HG03520 (cell line): Measurements from ENCODE around the gene RMND5B.

Experiments used
- ATAC-seq: cut with Tn5 transposase; IDR thresholded peaks from one replicate; pipeline ENCODE4 v1.9.1; 2021; ENCODE audit warnings: mild to moderate bottlenecking, moderate library complexity; ENCODE audit not compliant: unreplicated experiment

RMND5B gene

DNA sequence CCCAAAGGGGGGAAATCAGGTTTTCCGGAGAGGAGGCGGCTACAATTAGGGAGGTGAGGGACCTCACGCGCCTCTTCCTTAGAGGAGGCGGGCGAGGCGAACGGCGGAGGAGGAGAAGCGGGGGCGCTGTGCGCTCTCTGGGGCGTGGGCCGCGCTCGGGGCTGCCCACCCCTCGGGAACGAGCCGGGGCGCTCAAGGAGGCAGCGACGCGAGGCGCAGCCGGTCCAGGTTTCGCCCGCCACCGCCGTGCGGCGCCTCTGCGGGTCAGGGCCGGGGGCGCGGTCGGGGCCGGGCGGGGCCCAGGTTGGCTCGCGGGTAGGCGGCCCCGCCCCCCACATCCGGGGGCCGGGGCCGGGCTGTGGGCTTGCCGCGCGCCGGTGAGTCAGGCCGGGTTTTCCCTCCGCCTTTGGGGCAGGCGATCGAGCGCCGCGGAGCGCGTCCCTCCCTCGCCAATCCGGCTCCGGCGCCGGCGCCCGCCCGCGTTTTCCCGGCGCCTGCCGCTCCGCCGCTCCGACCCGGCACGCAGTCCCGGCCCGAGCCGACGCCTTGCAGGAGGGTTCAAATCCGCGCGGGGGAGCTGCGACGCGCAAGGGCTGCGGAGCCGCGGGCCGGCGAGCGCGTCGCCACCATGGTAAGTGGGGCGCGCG, 17.6 kb upstream of the RMND5B start, which contains the start of gene N4BP3:
Gene N4BP3, plus strand, starts transcription at position 392 of the 647 bp plus-strand sequence. CDS start 6,052 bp downstream, outside the sequence.
- ATAC-seq = peak; percentile 57

DNA sequence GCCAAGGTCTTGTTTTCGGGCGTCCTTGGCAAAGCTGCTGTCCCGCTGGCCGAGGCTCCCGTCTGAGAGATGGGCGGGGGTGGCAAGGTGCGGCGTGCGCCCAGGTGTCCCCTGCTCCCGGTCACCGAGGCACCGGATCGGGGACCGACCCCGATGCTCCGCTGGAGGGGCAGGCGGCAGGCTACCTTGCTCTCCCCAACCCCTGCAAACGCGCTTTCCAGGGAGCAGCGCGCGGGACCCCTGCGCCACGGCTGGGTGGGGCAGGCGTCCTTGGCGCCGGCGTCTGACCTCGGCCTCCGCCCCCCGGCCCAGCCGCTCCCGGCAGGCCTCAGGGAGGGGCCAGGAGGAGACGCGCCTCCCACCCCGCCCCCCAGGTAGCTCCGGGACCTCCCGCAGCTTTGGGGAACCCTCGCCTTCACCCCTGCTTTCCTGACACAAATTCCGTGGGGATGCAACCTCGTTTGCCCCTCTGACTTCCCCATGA, 16.9 kb upstream of the RMND5B start:
- no peak for ATAC-seq

DNA sequence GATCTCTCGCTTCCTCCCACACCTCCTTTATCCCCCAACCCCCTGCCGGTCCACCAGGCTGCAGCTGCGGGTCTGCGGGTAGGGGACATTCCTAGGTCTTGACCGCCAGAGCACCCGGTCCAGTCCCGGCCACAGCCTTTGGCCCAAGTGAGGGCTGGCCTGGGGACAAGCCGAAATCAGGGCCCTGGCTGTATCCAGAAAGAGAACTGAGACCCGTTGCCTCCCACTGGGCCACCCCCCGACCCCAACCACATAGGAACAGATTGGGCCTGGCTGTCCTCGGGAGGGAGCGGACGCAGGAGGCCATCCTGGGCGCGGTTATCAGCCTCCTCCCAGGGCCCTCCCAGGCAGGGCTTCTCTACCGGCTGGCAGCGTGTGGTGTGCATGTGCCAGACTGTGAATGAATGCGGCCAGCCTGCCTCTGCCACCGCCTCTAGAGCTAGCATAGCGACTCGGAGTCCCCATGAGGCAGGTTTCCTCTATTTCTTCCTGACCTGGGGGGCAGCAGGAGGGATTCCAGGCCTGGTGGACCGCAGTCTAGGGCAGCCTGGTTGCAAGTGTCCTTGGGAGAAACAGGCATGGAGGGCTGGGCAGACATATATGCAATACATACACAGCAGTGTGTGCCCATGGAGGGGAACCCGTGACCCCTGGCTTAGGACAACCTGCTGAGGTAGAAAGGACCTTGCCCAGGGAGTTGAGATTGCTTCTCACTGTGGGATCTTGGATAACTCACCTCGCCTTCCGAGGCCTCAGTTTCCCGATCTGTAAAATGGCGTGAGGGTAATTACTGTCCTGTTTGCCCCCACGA, 16.3 kb upstream of the RMND5B start:
- ATAC-seq = no peak

DNA sequence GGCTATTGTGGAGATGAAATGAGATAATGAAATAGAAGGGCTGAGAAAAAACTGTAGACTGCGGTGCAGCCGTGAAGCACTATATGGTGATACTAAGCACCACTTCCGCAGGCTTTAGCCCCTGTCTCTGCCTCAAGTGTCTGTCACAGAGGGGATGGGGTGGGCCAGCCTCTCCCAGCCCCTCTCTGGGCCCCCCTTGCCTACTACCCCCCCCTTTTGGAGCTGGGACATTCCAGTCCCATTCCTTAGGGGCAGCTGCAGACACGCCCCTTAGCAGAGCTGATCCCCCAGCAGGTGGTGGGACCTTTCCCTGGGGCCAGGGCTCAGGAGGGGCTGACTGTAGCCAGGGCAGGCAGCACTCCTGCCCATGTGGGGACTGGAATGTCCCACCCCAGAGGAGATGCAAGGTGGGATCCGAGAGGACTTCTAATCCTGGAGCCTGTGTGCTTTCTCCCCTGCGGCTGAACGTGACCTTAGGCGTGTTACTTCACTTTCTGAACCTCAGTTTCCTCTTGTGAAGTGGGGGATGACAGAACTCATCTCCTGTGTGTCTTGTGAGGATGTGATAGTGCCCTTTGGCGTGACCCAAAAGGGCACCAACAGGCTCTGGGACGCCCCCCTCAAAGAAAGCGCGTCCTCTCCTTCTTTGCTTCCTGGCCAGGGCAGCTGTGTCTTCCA, 15.5 kb upstream of the RMND5B start:
- ATAC-seq = no peak

- ATAC-seq = no peak
These were observed 15.0 kb upstream of the RMND5B start for GRCh38 chr5:178115814-178116142.

DNA sequence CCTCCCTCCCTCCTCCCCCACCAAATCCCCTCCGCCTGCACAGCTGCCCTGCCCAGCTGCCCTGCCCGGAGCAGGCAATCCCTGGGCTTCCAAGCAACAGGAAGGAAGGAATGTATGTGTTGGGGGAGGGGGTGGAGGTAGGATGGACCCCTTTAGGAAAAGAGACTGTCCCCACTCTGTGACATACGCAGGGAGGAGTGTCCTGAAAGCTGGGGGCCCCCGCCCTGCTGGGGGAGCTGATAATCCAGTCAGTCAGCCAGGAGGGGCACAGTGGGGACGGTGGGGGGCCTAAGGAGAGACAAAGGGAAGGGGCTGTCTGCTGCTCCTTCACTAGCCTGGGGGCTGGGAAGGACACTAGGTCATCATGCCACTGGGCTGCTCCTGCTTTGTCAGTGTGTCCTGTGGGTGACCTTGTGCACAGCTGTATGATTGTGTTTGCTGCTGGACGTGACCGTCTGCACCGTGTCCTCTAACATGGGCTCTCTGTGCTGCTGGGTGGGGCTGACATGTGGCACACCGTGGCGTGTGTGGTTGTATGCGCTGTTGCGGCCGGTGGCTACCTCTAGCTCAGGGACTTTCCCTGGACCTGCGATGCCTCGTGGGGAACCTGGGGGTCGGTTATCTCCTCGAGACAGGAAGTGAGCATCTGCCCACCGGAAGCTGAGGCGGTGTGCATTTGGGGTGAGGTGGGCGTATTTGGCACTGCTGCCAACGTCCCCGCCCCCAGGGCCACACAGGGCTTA, 14.5 kb upstream of the RMND5B start:
- no peak for ATAC-seq

DNA sequence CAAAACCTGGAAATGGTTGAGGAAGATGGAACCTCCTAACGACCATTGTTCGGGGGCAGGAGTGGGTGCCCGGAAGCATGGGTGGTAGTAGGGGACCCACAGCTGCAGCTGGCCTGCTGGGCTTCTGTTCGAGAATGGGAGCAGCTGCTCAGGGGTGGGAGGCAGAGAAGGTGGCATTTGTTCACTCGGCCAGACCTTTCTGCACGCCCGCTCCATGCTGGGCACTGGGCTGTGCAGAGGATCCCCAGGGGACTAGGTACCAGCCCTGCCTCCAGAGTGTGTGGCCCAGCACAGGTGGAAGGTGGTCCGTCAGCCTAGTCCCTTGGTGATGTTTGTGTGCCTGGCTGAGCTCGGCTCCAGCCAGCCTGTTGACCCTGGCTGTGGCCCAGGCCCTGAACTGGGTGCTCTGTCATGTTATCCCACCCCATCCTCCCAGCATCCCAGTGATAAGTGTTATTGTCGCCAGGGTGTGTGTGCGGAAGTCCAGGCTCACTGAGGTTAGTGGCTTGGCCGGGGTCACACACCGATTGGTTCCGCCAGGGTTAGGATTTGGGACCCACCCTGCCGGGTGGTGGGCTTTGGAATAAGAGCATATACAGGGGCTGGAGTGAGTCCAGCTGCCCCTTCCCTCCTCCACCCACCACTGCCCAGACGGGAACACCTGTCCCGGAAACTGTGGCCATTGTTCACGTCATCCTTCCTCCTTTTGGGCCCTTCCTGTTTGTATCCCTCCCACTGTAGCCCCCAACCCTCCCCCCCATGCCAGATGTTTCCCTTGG, 12.7 kb upstream of the RMND5B start:
- no peak for ATAC-seq

DNA sequence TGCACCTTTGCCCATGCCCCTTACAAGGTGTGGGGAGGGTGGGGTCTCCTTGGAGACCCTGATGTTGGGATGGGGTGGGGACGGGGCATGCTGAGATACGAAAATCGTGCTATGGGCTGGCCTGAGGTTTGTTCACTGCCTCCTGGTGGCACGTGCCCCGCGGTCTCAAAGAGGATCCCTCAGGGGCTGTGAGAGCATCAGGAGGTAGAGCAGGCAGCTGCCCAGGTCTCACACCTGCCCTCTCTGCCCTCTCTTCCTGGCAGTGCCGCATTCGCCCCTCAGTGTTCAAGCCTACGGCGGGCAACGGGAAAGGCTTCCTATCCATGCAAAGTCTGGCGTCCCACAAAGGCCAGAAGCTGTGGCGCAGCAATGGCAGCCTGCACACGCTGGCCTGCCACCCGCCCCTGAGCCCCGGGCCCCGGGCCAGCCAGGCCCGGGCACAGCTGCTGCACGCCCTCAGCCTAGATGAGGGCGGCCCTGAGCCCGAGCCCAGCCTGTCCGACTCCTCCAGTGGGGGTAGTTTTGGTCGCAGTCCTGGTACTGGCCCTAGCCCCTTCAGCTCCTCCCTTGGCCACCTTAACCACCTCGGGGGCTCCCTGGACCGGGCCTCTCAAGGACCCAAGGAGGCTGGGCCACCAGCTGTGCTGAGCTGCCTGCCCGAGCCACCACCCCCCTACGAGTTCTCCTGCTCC, 10.8 kb upstream of the RMND5B start:
- no peak for ATAC-seq

- ATAC-seq = peak; percentile 77
These were observed 10.0 kb upstream of the RMND5B start for GRCh38 chr5:178120607-178121357.

GRCh38 chr5:178121391-178122276, 9.2 kb upstream of the RMND5B start:
- ATAC-seq = no peak

GRCh38 chr5:178122346-178122745, 8.5 kb upstream of the RMND5B start:
- ATAC-seq = no peak

DNA sequence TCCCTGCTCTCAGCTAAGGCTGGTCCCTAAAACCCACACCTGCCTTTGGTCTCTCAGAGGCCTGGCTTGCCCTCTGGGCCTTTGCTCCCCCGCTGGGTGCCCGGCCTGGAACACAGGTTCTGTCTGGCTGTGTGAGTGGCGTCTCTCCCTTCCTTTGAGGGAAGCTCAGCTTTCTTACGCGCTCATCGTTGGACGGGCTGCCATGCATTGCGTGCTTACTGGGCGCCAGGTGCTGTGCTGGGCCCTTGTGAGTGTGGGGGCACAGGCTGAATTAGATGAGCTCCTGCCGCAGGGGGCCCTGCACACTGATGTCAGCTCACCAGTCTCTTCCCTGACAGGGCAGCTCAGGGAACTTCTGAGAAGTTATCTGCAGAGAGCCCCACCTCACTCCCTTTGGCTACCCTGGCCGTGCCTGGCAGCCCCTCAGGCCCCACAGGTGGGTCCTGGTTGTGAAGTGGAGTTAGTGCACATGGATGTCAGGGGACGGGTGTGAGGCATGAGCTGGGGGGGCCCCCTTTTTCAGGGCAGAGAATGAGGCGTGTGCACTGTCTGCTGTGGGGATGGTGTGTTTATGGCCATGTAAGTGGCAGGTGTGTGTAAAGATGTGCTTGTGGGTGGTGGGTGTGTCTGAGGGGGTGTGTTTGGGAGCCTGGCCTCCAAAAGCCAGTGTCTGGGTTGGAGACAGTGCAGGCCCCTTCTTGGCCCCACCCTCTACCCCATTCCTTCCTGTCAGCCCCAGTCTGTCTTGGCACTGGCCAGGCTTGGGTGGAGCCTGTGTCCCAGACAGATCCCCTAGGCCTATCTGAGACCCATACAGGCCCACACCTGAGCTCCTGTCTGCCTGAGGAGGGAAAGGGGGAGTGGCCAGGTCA, 7.5 kb upstream of the RMND5B start:
- ATAC-seq = no peak

DNA sequence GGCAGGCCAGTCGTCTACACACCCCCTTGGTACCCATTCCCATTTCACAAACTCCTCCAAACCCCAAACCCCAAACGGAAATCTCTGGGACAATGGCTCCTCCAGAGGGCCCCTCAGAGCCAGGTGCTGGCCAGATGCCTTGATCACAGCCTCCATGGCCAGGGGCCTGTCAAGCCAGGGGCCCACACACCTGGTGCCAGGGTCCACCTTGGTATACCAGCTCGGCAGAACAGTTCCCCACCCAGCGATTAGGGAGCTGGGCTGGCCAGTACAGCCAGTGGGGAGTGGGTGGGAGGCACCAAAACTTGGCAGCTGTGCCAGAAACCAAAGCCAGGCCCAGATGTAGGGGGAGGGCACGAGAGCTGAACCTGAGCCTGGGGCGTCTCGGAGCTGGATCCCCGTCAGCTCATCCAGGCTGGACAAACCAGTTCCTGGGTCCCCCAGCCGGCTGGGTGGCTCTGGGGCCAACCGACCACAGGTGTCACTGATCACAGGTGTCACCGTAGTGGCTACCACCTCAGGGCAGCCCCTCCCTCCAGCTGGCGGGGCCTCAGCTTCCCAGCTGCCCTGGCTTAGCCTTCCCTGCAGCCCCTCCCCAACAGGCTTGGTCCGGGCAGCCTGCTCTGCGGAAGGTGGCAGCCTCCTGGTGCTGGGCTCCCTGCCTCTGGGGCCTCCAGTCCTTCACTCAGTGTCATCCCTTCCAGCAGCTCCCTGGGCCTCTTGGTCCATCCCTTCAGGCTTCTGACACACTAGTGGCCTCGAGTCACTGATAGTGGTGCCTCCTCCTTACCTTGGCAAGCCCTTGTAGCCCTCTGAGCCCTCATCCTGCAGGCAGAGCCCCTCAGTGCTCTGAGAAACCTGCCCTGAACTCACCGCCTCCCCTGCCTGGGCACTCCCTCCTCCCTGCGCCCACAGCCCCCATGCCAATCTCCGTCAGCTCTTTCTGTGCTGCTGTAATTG, 6.6 kb upstream of the RMND5B start:
- no peak for ATAC-seq

- ATAC-seq = no peak
These were observed 5.4 kb upstream of the RMND5B start for GRCh38 chr5:178125253-178125906.

- ATAC-seq = no peak
These were observed 4.3 kb upstream of the RMND5B start for GRCh38 chr5:178126556-178126955.
